SK-N-SH (cell line): ENCODE measurements around the gene UBB. TPM values are rescaled to one million over a fixed set of nuclear protein-coding genes. Genes with fewer than 3 reads are reported as not detected.

Source experiments
- CTCF ChIA-PET: fragments of 300-600, 350-600 bp; formaldehyde crosslinking; extraction: SDS; loops from one replicate; lab custom pipeline; 2021; lab: Yijun Ruan, JAX
- POLR2A ChIA-PET: fragments of 350-600 bp; sonication (Branson Sonifier 250); formaldehyde crosslinking; extraction: SDS; loops from one replicate; lab custom pipeline; 2020; ENCODE audit warnings: antibody characterized with exemption, inconsistent platforms; lab: Yijun Ruan, JAX
- DNase-seq: peaks from one replicate; pipeline ENCODE4 v3.0.0; 2012
- H2AFZ ChIP-seq: fragments of 200-600 bp; sonication (generic); 2 replicates; pipeline ENCODE4 v1.8.1; 2016; ENCODE audit warnings: antibody characterized with exemption, mild to moderate bottlenecking, low read depth
- H3F3A ChIP-seq: fragments of 200-600 bp; sonication (generic); replicated peaks from 2 replicates; pipeline ENCODE3; 2016; ENCODE audit warnings: antibody characterized with exemption, mild to moderate bottlenecking; ENCODE audit not compliant: insufficient read depth
- H3K27ac ChIP-seq, 2 experiments: fragments of 200-500 bp in 1 of 2; fragments of 200-600 bp in 1 of 2; sonication (Bioruptor generic) in 1 of 2; sonication (generic), shearing (Covaris generic) in 1 of 2; 2 replicates each; pipeline versions ENCODE4 v1.5.1 to v1.6.1; 2014 to 2016; ENCODE audit warnings: low read depth in 2 of 2, inconsistent platforms in 1 of 2, low read length in 1 of 2, mild to moderate bottlenecking in 1 of 2, mixed read lengths in 1 of 2
- H3K27me3 ChIP-seq: fragments of 200-600 bp; sonication (generic), shearing (Covaris generic); 2 replicates; pipeline ENCODE4 v1.6.1; 2016; ENCODE audit warnings: mixed run types; ENCODE audit not compliant: insufficient read depth
- H3K36me3 ChIP-seq, 2 experiments: fragments of 200-500 bp in 1 of 2; fragments of 200-600 bp in 1 of 2; sonication (Bioruptor generic) in 1 of 2; sonication (generic) in 1 of 2; replicated peaks in 1 of 2; 2 replicates each; pipeline versions ENCODE3 to v1.5.1; 2014 to 2016; ENCODE audit warnings: low read length in 1 of 2, mild to moderate bottlenecking in 1 of 2; ENCODE audit not compliant: insufficient read depth in 2 of 2, control insufficient read depth in 1 of 2
- H3K4me1 ChIP-seq, 2 experiments: fragments of 200-500 bp in 1 of 2; fragments of 200-600 bp in 1 of 2; sonication (Bioruptor generic) in 1 of 2; sonication (generic), shearing (Covaris generic) in 1 of 2; 2 replicates each; pipeline versions ENCODE4 v1.5.1 to v1.6.1; 2014 to 2016; ENCODE audit warnings: low read depth in 1 of 2, low read length in 1 of 2, mixed run types in 1 of 2; ENCODE audit not compliant: insufficient read depth in 2 of 2, control insufficient read depth in 1 of 2
- H3K4me2 ChIP-seq: fragments of 200-600 bp; sonication (generic), shearing (Covaris generic); 2 replicates; pipeline ENCODE4 v1.6.1; 2017; ENCODE audit warnings: mixed run types
- H3K4me3 ChIP-seq, 2 experiments: fragments of 200-500 bp in 1 of 2; fragments of 200-600 bp in 1 of 2; sonication (Bioruptor generic) in 1 of 2; sonication (generic), shearing (Covaris generic) in 1 of 2; 2 replicates each; pipeline versions ENCODE4 v1.5.1 to v1.8.1; 2014 to 2016; ENCODE audit warnings: low read depth in 2 of 2, inconsistent platforms in 1 of 2, low read length in 1 of 2, mild to moderate bottlenecking in 1 of 2, mixed read lengths in 1 of 2, moderate library complexity in 1 of 2
- H3K79me2 ChIP-seq: fragments of 200-600 bp; sonication (generic); 2 replicates; pipeline ENCODE4 v1.8.1; 2017; ENCODE audit warnings: mild to moderate bottlenecking; ENCODE audit not compliant: insufficient read depth
- H3K9ac ChIP-seq: fragments of 200-600 bp; sonication (generic); 2 replicates; pipeline ENCODE4 v1.6.1; 2017; ENCODE audit warnings: mixed run types
- H3K9me2 ChIP-seq: fragments of 200-600 bp; sonication (generic); 2 replicates; pipeline ENCODE4 v1.6.1; 2017; ENCODE audit warnings: mixed run types
- H3K9me3 ChIP-seq: fragments of 200-600 bp; sonication (generic); 2 replicates; pipeline ENCODE4 v1.6.1; 2017; ENCODE audit warnings: mixed run types, mild to moderate bottlenecking, moderate library complexity
- H4K20me1 ChIP-seq: fragments of 200-600 bp; sonication (generic); 2 replicates; pipeline ENCODE4 v1.6.1; 2017; ENCODE audit warnings: mild to moderate bottlenecking, mixed run types; ENCODE audit not compliant: insufficient read depth
- CHD2 ChIP-seq: fragments of 150-350 bp; IDR thresholded peaks from 2 replicates; pipeline ENCODE4 v1.6.1; 2018; ENCODE audit warnings: low read length; ENCODE audit not compliant: partially characterized antibody
- CTCF ChIP-seq: fragments of 200-600 bp; sonication (generic); IDR thresholded peaks from 2 replicates; pipeline ENCODE4 v1.6.1; 2017; ENCODE audit warnings: antibody characterized with exemption, mild to moderate bottlenecking, moderate library complexity
- ELF1 ChIP-seq: IDR thresholded peaks from 2 replicates; pipeline ENCODE4 v1.4.0; 2012
- EP300 ChIP-seq, 2 experiments: IDR thresholded peaks; 2 replicates each; pipeline versions ENCODE4 v1.4.0 to v1.6.1; 2012; ENCODE audit warnings: borderline replicate concordance in 1 of 2, low read depth in 1 of 2, low read length in 1 of 2
- FOSL2 ChIP-seq: IDR thresholded peaks from 2 replicates; pipeline ENCODE4 v1.4.0; 2012; ENCODE audit warnings: low read depth, mild to moderate bottlenecking, moderate library complexity, borderline replicate concordance
- GABPA ChIP-seq: IDR thresholded peaks from 2 replicates; pipeline ENCODE4 v1.4.0; 2012; ENCODE audit warnings: low read depth, mild to moderate bottlenecking
- JUND ChIP-seq: IDR thresholded peaks from 2 replicates; pipeline ENCODE4 v1.4.0; 2012
- MAX ChIP-seq: IDR thresholded peaks from 2 replicates; pipeline ENCODE4 v1.4.0; 2012; ENCODE audit warnings: low read depth
- MXI1 ChIP-seq: IDR thresholded peaks from 2 replicates; pipeline ENCODE4 v1.6.1; 2012; ENCODE audit warnings: mild to moderate bottlenecking, low read depth, low read length, improper control_type of control experiment
- NFIC ChIP-seq: IDR thresholded peaks from 2 replicates; pipeline ENCODE4 v1.4.0; 2012; ENCODE audit warnings: borderline replicate concordance
- NRF1 ChIP-seq: IDR thresholded peaks from 2 replicates; pipeline ENCODE4 v1.6.1; 2012; ENCODE audit warnings: low read depth, mild to moderate bottlenecking, low read length
- POLR2AphosphoS5 ChIP-seq: IDR thresholded peaks from 2 replicates; pipeline ENCODE4 v1.6.1; 2012; ENCODE audit warnings: low read depth, low read length
- RCOR1 ChIP-seq: fragments of 150-350 bp; IDR thresholded peaks from 2 replicates; pipeline ENCODE4 v1.6.1; 2017; ENCODE audit warnings: antibody characterized with exemption, low read length
- RFX5 ChIP-seq: IDR thresholded peaks from 2 replicates; pipeline ENCODE4 v1.6.1; 2012; ENCODE audit warnings: mild to moderate bottlenecking, improper control_type of control experiment, low read length
- RXRA ChIP-seq: IDR thresholded peaks from 2 replicates; pipeline ENCODE4 v1.4.0; 2012; ENCODE audit warnings: low read depth, mild to moderate bottlenecking, borderline replicate concordance
- SIN3A ChIP-seq: IDR thresholded peaks from 2 replicates; pipeline ENCODE4 v1.6.1; 2012; ENCODE audit warnings: low read depth, mild to moderate bottlenecking, low read length, moderate library complexity, borderline replicate concordance
- SMC3 ChIP-seq: IDR thresholded peaks from 2 replicates; pipeline ENCODE4 v1.6.1; 2012; ENCODE audit warnings: low read depth, low read length, improper control_type of control experiment
- TAF1 ChIP-seq: IDR thresholded peaks from 2 replicates; pipeline ENCODE4 v1.6.1; 2012; ENCODE audit warnings: low read depth, mild to moderate bottlenecking, low read length, moderate library complexity, borderline replicate concordance
- TEAD4 ChIP-seq: IDR thresholded peaks from 2 replicates; pipeline ENCODE4 v1.4.0; 2012; ENCODE audit warnings: mild to moderate bottlenecking, borderline replicate concordance; ENCODE audit not compliant: insufficient read depth
- YY1 ChIP-seq: IDR thresholded peaks from 2 replicates; pipeline ENCODE4 v1.4.0; 2012; ENCODE audit warnings: low read depth, mild to moderate bottlenecking
- ZBTB33 ChIP-seq: IDR thresholded peaks from 2 replicates; pipeline ENCODE4 v1.4.0; 2012; ENCODE audit warnings: low read depth, borderline replicate concordance
- WGBS: methylation state at CpG from one replicate; pipeline ENCODE4 v1.1.6; 2017; ENCODE audit warnings: low lambda C conversion rate; 5-methylcytosine and 5-hydroxymethylcytosine counted together
- polyA plus RNA-seq, 3 experiments: library from polyadenylated mRNA; depleted of rRNA; stranded (reverse); fragments of >200 nt; gene quantifications; 2 replicates each; pipeline ENCODE4 v1.2.3, GENCODE V29; 2012
- TF ChIP-seq, protein P1 (sequence below): fragments of 150-350 bp; IDR thresholded peaks from 2 replicates; pipeline ENCODE4 v1.6.1; 2017; ENCODE audit warnings: antibody characterized with exemption, low read length, low read depth, borderline replicate concordance
- TF ChIP-seq, protein P2 (sequence below): IDR thresholded peaks from 2 replicates; pipeline ENCODE4; 2012
- TF ChIP-seq, protein P3 (sequence below): IDR thresholded peaks from 2 replicates; pipeline ENCODE4 v1.4.0; 2012; ENCODE audit warnings: low read depth, borderline replicate concordance

UBB gene
- 2,465 and 2,693 TPM in 2 replicates for polyA plus RNA-seq (2012; rRNA removed)
- polyA plus RNA-seq (2012; cell fraction: cytosol; rRNA removed) = 2,233 and 2,530 TPM in 2 replicates
- polyA plus RNA-seq (2012; cell fraction: nucleus; rRNA removed) = 1,335 and 1,473 TPM in 2 replicates

GRCh38 chr17:16380640-16381495 is at the start of gene UBB:
TSS of gene UBB (plus strand) at chr17:16381091. CDS start at chr17:16381908, 817 bp downstream.
- peak; percentile 95 for DNase-seq
- ChIA-PET POLR2A (interaction anchor here (0.6 to 2.5 kb wide), 14 partner anchors 9 to 208 kb away, joined by 3 to 22 read pairs (median 5); partner anchors contain the start of genes CENPV and NCOR1), CTCF (interaction anchor here (0.9 to 3.2 kb wide), 5 partner anchors 10 to 140 kb away, joined by 3 to 18 read pairs (median 4); partner anchors contain the start of gene CENPV)
- H3F3A ChIP-seq = peaks cover 43% of the 10 kb centered on the region
- no peaks in the 10 kb centered on the region for H3K27me3 ChIP-seq
- H3K9ac ChIP-seq = peak within 1 kb of the TSS; percentile 94
- H3K36me3 ChIP-seq = peaks cover 10 to 28% of the 10 kb centered on the region in 2 experiments
- peaks cover 31% of the 10 kb centered on the region for H3K79me2 ChIP-seq
- peak within 1 kb of the TSS; percentile 78 to 99 for H3K4me3 ChIP-seq
- H4K20me1 ChIP-seq = peaks cover 32% of the 10 kb centered on the region
- H2AFZ ChIP-seq = peak within 1 kb of the TSS; percentile 98
- H3K9me3 ChIP-seq = no peaks in the 10 kb centered on the region
- peaks cover 4 to 15% of the 10 kb centered on the region in 2 experiments; a peak in 2 of 4 replicates for H3K4me1 ChIP-seq
- H3K9me2 ChIP-seq = no peaks in the 10 kb centered on the region
- under 1% methylated on average over 49 of the region's 67 CpGs for WGBS
- peak within 1 kb of the TSS; percentile 90 for H3K4me2 ChIP-seq
- H3K27ac ChIP-seq = peak within 1 kb of the TSS; percentile 94 to 97
- TF ChIP-seq GABPA (peak; percentile 48; the same call in 1 of the 2 replicates), NFIC (no peak), POLR2AphosphoS5 (peak; percentile 100), FOSL2 (peak; percentile 20; the same call in 1 of the 2 replicates), CTCF (peak; percentile 12; the same call in 1 of the 2 replicates), RFX5 (peak; percentile 97), ZBTB33 (no peak), TEAD4 (no peak), RCOR1 (peak; percentile 53; the same call in 1 of the 2 replicates), SMC3 (peak; percentile 1; the same call in 1 of the 2 replicates), NRF1 (peak; percentile 76), MAX (peak; percentile 59; the same call in 1 of the 2 replicates), TAF1 (peak; percentile 99), EP300 (IDR thresholded peaks at IDR 0.05; ENCODE audit: borderline replicate concordance in 1 of 2, low read depth in 1 of 2, low read length in 1 of 2) (peak; percentile 33 to 85; a peak in 3 of 4 replicates), MXI1 (no peak), RXRA (peak; percentile 7; the same call in 1 of the 2 replicates), CHD2 (peak; percentile 98), JUND (peak; percentile 38; the same call in 1 of the 2 replicates), SIN3A (peak; percentile 96), YY1 (peak; percentile 27; the same call in 1 of the 2 replicates), ELF1 (0 out of 2 replicates have a peak, but pooled peaks have one; percentile 49)
- TF ChIP-seq, protein P1, sequence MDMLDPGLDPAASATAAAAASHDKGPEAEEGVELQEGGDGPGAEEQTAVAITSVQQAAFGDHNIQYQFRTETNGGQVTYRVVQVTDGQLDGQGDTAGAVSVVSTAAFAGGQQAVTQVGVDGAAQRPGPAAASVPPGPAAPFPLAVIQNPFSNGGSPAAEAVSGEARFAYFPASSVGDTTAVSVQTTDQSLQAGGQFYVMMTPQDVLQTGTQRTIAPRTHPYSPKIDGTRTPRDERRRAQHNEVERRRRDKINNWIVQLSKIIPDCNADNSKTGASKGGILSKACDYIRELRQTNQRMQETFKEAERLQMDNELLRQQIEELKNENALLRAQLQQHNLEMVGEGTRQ = no peak
- TF ChIP-seq, protein P2, sequence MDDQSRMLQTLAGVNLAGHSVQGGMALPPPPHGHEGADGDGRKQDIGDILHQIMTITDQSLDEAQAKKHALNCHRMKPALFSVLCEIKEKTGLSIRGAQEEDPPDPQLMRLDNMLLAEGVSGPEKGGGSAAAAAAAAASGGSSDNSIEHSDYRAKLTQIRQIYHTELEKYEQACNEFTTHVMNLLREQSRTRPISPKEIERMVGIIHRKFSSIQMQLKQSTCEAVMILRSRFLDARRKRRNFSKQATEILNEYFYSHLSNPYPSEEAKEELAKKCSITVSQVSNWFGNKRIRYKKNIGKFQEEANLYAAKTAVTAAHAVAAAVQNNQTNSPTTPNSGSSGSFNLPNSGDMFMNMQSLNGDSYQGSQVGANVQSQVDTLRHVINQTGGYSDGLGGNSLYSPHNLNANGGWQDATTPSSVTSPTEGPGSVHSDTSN = peak; percentile 92
- TF ChIP-seq, protein P3, sequence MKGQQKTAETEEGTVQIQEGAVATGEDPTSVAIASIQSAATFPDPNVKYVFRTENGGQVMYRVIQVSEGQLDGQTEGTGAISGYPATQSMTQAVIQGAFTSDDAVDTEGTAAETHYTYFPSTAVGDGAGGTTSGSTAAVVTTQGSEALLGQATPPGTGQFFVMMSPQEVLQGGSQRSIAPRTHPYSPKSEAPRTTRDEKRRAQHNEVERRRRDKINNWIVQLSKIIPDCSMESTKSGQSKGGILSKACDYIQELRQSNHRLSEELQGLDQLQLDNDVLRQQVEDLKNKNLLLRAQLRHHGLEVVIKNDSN = peak; percentile 14; the same call in 1 of the 2 replicates
